Measurements from ENCODE around the gene ATP11B.

The ATP11B gene

DNA sequence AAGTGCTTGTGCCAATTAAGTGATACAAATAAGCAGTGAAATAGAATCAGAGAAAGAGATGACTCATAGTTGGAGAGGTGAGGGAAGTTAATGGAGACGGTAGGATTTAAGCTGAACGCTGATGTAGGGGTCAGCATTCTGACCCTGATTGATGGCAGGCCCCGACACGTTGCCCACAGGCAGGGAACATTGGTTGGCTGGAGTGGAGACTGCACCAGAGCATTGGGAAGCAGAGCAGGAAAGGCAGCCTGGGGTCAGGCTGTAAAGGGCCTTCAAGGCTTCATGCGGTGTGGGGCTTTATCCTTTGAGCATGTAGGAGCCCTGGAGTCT lies 118.4 kb downstream of the ATP11B start:
- TF ChIP-seq TEAD4 (IDR thresholded peaks at IDR 0.05), result no peak
- no peak for TF ChIP-seq CEBPB (IDR thresholded peaks at IDR 0.05)
- no peak for TF ChIP-seq RAD21 (IDR thresholded peaks at IDR 0.05; ENCODE audit: low read depth)
- TF ChIP-seq, protein P1, sequence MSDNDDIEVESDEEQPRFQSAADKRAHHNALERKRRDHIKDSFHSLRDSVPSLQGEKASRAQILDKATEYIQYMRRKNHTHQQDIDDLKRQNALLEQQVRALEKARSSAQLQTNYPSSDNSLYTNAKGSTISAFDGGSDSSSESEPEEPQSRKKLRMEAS (IDR thresholded peaks at IDR 0.05), result no peak
- no peak for TF ChIP-seq YY1 (IDR thresholded peaks at IDR 0.05; ENCODE audit: low read depth)
- TF ChIP-seq TCF12 (IDR thresholded peaks at IDR 0.05; ENCODE audit: low read depth), result no peak
- TF ChIP-seq ZBTB7A (IDR thresholded peaks at IDR 0.05; ENCODE audit: low read depth), result no peak
- TF ChIP-seq, protein P2, sequence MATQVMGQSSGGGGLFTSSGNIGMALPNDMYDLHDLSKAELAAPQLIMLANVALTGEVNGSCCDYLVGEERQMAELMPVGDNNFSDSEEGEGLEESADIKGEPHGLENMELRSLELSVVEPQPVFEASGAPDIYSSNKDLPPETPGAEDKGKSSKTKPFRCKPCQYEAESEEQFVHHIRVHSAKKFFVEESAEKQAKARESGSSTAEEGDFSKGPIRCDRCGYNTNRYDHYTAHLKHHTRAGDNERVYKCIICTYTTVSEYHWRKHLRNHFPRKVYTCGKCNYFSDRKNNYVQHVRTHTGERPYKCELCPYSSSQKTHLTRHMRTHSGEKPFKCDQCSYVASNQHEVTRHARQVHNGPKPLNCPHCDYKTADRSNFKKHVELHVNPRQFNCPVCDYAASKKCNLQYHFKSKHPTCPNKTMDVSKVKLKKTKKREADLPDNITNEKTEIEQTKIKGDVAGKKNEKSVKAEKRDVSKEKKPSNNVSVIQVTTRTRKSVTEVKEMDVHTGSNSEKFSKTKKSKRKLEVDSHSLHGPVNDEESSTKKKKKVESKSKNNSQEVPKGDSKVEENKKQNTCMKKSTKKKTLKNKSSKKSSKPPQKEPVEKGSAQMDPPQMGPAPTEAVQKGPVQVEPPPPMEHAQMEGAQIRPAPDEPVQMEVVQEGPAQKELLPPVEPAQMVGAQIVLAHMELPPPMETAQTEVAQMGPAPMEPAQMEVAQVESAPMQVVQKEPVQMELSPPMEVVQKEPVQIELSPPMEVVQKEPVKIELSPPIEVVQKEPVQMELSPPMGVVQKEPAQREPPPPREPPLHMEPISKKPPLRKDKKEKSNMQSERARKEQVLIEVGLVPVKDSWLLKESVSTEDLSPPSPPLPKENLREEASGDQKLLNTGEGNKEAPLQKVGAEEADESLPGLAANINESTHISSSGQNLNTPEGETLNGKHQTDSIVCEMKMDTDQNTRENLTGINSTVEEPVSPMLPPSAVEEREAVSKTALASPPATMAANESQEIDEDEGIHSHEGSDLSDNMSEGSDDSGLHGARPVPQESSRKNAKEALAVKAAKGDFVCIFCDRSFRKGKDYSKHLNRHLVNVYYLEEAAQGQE (IDR thresholded peaks at IDR 0.05; ENCODE audit: low read depth), result no peak
- no peak for TF ChIP-seq TAF1 (IDR thresholded peaks at IDR 0.05; ENCODE audit: low read depth)
- TF ChIP-seq NFIC (IDR thresholded peaks at IDR 0.05), result no peak

DNA sequence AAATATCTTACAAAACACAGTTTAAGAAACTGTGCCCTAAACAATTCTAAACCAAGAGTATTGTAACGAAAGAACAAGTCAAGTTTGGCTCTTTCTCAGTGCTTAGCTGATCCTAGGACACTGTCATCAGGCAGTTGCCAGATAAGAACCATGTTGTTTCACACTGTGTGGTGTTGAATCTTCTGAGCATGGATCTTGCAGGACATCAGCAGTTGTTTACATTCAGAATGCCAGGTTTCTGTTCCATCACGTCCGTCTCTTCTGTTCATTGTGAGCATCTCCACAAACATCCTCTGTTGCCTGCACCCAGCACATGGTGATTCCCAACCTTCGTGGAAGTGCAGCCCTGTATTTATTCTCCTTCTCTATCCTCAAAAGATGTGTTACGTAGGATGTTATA lies 119.2 kb downstream of the ATP11B start:
- no peak for TF ChIP-seq EP300 (IDR thresholded peaks at IDR 0.05; ENCODE audit: borderline replicate concordance)
- TF ChIP-seq, protein P2 (IDR thresholded peaks at IDR 0.05; ENCODE audit: low read depth), result no peak
- TF ChIP-seq RAD21 (IDR thresholded peaks at IDR 0.05; ENCODE audit: low read depth), result no peak
- TF ChIP-seq CEBPB (IDR thresholded peaks at IDR 0.05), result no peak
- TF ChIP-seq TAF1 (IDR thresholded peaks at IDR 0.05; ENCODE audit: low read depth), result no peak
- TF ChIP-seq, protein P3, sequence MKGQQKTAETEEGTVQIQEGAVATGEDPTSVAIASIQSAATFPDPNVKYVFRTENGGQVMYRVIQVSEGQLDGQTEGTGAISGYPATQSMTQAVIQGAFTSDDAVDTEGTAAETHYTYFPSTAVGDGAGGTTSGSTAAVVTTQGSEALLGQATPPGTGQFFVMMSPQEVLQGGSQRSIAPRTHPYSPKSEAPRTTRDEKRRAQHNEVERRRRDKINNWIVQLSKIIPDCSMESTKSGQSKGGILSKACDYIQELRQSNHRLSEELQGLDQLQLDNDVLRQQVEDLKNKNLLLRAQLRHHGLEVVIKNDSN (IDR thresholded peaks at IDR 0.05), result no peak
- TF ChIP-seq, protein P1 (IDR thresholded peaks at IDR 0.05), result no peak
- TF ChIP-seq ZBTB7A (IDR thresholded peaks at IDR 0.05; ENCODE audit: low read depth), result no peak
- TF ChIP-seq FOXM1 (IDR thresholded peaks at IDR 0.05; ENCODE audit: borderline replicate concordance, low read depth), result no peak
- TF ChIP-seq CREB1 (IDR thresholded peaks at IDR 0.05; ENCODE audit: low read depth), result no peak
- TF ChIP-seq TEAD4 (IDR thresholded peaks at IDR 0.05), result no peak
- TF ChIP-seq YY1 (IDR thresholded peaks at IDR 0.05; ENCODE audit: low read depth), result no peak
- no peak for TF ChIP-seq NFIC (IDR thresholded peaks at IDR 0.05)

DNA sequence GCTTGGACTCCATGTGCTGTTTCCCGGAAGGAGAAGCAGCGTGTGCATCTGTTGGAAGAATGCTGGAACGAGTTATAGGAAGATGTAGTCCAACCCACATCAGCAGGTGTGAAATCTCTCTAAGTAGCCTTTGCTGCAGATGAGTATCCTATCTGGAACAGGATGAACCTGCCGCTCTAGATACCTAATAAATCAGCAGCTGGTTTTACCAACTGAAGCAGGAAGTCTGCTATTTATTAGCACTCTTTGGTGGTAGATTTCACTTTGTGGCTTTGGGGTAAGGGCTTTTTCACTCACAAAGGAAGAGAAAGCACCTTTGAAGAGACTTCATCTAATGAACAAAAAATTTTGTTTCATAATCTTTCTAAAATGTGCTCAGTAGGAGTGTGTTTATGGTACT lies 120.6 kb downstream of the ATP11B start:
- no peak for TF ChIP-seq YY1 (IDR thresholded peaks at IDR 0.05; ENCODE audit: low read depth)
- TF ChIP-seq TAF1 (IDR thresholded peaks at IDR 0.05; ENCODE audit: low read depth), result no peak
- no peak for TF ChIP-seq ZBTB7A (IDR thresholded peaks at IDR 0.05; ENCODE audit: low read depth)
- no peak for TF ChIP-seq FOXM1 (IDR thresholded peaks at IDR 0.05; ENCODE audit: borderline replicate concordance, low read depth)
- TF ChIP-seq NFIC (IDR thresholded peaks at IDR 0.05), result no peak
- TF ChIP-seq, protein P1 (IDR thresholded peaks at IDR 0.05), result no peak
- TF ChIP-seq EP300 (IDR thresholded peaks at IDR 0.05; ENCODE audit: borderline replicate concordance), result no peak
- TF ChIP-seq TEAD4 (IDR thresholded peaks at IDR 0.05), result no peak
- no peak for TF ChIP-seq TCF12 (IDR thresholded peaks at IDR 0.05; ENCODE audit: low read depth)
- TF ChIP-seq, protein P3 (IDR thresholded peaks at IDR 0.05), result no peak
- no peak for TF ChIP-seq CEBPB (IDR thresholded peaks at IDR 0.05)
- TF ChIP-seq RAD21 (IDR thresholded peaks at IDR 0.05; ENCODE audit: low read depth), result no peak
- TF ChIP-seq CREB1 (IDR thresholded peaks at IDR 0.05; ENCODE audit: low read depth), result no peak
- TF ChIP-seq EGR1 (IDR thresholded peaks at IDR 0.05), result no peak
- TF ChIP-seq, protein P2 (IDR thresholded peaks at IDR 0.05; ENCODE audit: low read depth), result no peak

DNA sequence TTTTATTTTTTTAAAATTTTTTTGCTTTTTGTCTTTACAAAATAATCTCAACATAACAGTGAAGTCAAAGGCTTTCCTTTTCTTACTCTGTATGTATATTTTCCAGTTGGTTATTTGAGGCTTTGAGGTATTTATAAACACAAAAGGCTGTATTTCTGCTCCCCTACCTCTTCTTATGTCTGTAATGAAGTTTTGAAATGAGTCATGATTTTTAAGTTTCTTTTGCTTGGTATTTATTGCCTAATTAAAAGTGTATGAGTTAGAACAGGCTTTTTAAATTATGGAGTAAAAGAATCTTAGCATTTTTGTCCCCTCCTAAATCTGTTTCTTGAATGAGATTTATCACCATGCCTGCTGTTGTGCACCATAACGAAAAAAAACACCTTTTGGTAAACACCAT lies 121.0 kb downstream of the ATP11B start:
- TF ChIP-seq, protein P2 (IDR thresholded peaks at IDR 0.05; ENCODE audit: low read depth), result no peak
- TF ChIP-seq CREB1 (IDR thresholded peaks at IDR 0.05; ENCODE audit: low read depth), result no peak
- TF ChIP-seq TAF1 (IDR thresholded peaks at IDR 0.05; ENCODE audit: low read depth), result no peak
- TF ChIP-seq TCF12 (IDR thresholded peaks at IDR 0.05; ENCODE audit: low read depth), result no peak
- no peak for TF ChIP-seq EP300 (IDR thresholded peaks at IDR 0.05; ENCODE audit: borderline replicate concordance)
- no peak for TF ChIP-seq YY1 (IDR thresholded peaks at IDR 0.05; ENCODE audit: low read depth)
- TF ChIP-seq, protein P3 (IDR thresholded peaks at IDR 0.05), result no peak
- TF ChIP-seq EGR1 (IDR thresholded peaks at IDR 0.05), result no peak
- TF ChIP-seq, protein P1 (IDR thresholded peaks at IDR 0.05), result no peak
- no peak for TF ChIP-seq TEAD4 (IDR thresholded peaks at IDR 0.05)
- no peak for TF ChIP-seq NFIC (IDR thresholded peaks at IDR 0.05)
- TF ChIP-seq FOXM1 (IDR thresholded peaks at IDR 0.05; ENCODE audit: borderline replicate concordance, low read depth), result no peak
- no peak for TF ChIP-seq CEBPB (IDR thresholded peaks at IDR 0.05)
- no peak for TF ChIP-seq ZBTB7A (IDR thresholded peaks at IDR 0.05; ENCODE audit: low read depth)
- no peak for TF ChIP-seq RAD21 (IDR thresholded peaks at IDR 0.05; ENCODE audit: low read depth)
